ENCODE measurements around the gene MAP4K3.

DNA sequence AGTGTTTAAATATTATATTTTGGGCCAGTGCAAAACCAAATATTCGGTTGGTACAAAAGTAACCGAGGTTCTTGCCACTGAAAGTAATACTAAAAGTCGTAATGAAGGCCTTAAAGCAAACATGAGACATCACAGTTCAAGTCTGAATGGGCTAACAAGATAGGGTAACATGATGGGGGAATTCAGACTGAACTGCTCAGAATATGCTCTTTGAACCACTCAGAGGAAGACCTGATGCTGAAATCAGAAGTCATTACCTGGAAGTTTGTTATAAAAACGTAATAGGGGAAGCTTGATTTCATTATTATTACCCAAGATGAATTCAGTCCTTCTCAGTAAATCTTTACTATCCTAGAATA, 219.9 kb downstream of the MAP4K3 start:
- TF ChIP-seq, protein P1, sequence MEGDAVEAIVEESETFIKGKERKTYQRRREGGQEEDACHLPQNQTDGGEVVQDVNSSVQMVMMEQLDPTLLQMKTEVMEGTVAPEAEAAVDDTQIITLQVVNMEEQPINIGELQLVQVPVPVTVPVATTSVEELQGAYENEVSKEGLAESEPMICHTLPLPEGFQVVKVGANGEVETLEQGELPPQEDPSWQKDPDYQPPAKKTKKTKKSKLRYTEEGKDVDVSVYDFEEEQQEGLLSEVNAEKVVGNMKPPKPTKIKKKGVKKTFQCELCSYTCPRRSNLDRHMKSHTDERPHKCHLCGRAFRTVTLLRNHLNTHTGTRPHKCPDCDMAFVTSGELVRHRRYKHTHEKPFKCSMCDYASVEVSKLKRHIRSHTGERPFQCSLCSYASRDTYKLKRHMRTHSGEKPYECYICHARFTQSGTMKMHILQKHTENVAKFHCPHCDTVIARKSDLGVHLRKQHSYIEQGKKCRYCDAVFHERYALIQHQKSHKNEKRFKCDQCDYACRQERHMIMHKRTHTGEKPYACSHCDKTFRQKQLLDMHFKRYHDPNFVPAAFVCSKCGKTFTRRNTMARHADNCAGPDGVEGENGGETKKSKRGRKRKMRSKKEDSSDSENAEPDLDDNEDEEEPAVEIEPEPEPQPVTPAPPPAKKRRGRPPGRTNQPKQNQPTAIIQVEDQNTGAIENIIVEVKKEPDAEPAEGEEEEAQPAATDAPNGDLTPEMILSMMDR (IDR thresholded peaks at IDR 0.05), result no peak
- no peak for TF ChIP-seq POLR2A (IDR thresholded peaks at IDR 0.05)

All from heart left ventricle (tissue), 13 donors.